HepG2 (cell line): ENCODE measurements around the gene LEMD2. TPM values are rescaled to one million over a fixed set of nuclear protein-coding genes. Genes with fewer than 3 reads are reported as not detected.

Experiments used
- ATAC-seq: fragments of 200-7000 bp; cut with Tn5 transposase; 3 replicates; pipeline ENCODE4 v1.9.1; 2020; ENCODE audit warnings: mild to moderate bottlenecking, moderate library complexity
- BruUV-seq: library from RNA; stranded (reverse); fragments of 400-500 nt; replicated peaks from 2 replicates; lab custom pipeline; 2021; lab: Mats Ljungman, UMichigan
- CTCF ChIA-PET: fragments of 300-600 bp; formaldehyde crosslinking; extraction: SDS; loops from one replicate; lab custom pipeline; 2021; ENCODE audit warnings: low total read pairs, inconsistent platforms, low intra/inter-chr PET ratio; lab: Yijun Ruan, JAX
- POLR2A ChIA-PET: fragments of 350-600 bp; sonication (Branson Sonifier 250); formaldehyde crosslinking; loops from one replicate; lab custom pipeline; 2020; ENCODE audit warnings: antibody characterized with exemption, inconsistent platforms; lab: Yijun Ruan, JAX
- DNase-seq: peaks from one replicate; pipeline ENCODE4 v3.0.0-alpha.2; 2015; ENCODE audit warnings: low spot score
- FAIRE-seq: peaks from 3 replicates; lab custom pipeline; 2011; peaks lifted over from hg19 to GRCh38; lab: Jason Lieb, UNC
- H2AFZ ChIP-seq: one replicate; pipeline ENCODE4 v1.6.1; 2011; ENCODE audit warnings: low read length, inconsistent platforms
- H3K27ac ChIP-seq: fragments of 300-600 bp; 3 replicates; pipeline ENCODE4 v1.8.0; 2011; ENCODE audit warnings: mixed run types, mild to moderate bottlenecking, mixed read lengths, low read length, inconsistent platforms; ENCODE audit not compliant: insufficient read depth; ENCODE audit errors: extremely low read length
- H3K27me3 ChIP-seq, 2 experiments: fragments of 200-600 bp in 1 of 2; 2 replicates in 1 of 2; 3 replicates in 1 of 2; pipeline versions ENCODE4 v1.6.0 to v1.8.0; 2011; ENCODE audit warnings: low read length in 2 of 2, mild to moderate bottlenecking in 2 of 2, moderate library complexity in 2 of 2, inconsistent platforms in 1 of 2; ENCODE audit not compliant: insufficient read depth in 2 of 2, control insufficient read depth in 1 of 2
- H3K36me3 ChIP-seq, 2 experiments: fragments of 200-600 bp in 1 of 2; replicated peaks in 1 of 2; 2 replicates in 1 of 2; 3 replicates in 1 of 2; pipeline versions ENCODE4 v1.5.1 to v1.8.0; 2011; ENCODE audit warnings: low read length in 2 of 2, inconsistent platforms in 1 of 2; ENCODE audit not compliant: insufficient read depth in 2 of 2, control insufficient read depth in 1 of 2
- H3K4me1 ChIP-seq: 2 replicates; pipeline ENCODE4 v1.5.1; 2012; ENCODE audit warnings: low read length, inconsistent platforms; ENCODE audit not compliant: insufficient read depth
- H3K4me2 ChIP-seq: 2 replicates; pipeline ENCODE4 v1.6.0; 2011; ENCODE audit warnings: low read depth, low read length, inconsistent platforms
- H3K4me3 ChIP-seq, 3 experiments: fragments of 200-600 bp in 1 of 3; sonication (generic), shearing (Covaris generic) in 1 of 3; replicated peaks in 1 of 3; 2 replicates each; pipeline ENCODE4 v1.5.1; 2011 to 2016; ENCODE audit warnings: low read length in 3 of 3, inconsistent platforms in 2 of 3, low read depth in 2 of 3, mild to moderate bottlenecking in 2 of 3, control low read depth in 1 of 3, mixed read lengths in 1 of 3; ENCODE audit not compliant: insufficient read depth in 1 of 3
- H3K79me2 ChIP-seq: one replicate; pipeline ENCODE4 v1.6.1; 2011; ENCODE audit warnings: low read length, inconsistent platforms; ENCODE audit not compliant: insufficient read depth
- H3K9ac ChIP-seq: 2 replicates; pipeline ENCODE4 v1.6.0; 2011; ENCODE audit warnings: mild to moderate bottlenecking, low read depth, low read length, inconsistent platforms; ENCODE audit not compliant: insufficient read depth
- H3K9me3 ChIP-seq: 2 replicates; pipeline ENCODE4 v1.5.1; 2012; ENCODE audit warnings: mild to moderate bottlenecking, low read length
- H4K20me1 ChIP-seq: 2 replicates; pipeline ENCODE4 v1.6.0; 2011; ENCODE audit warnings: inconsistent platforms, mild to moderate bottlenecking, low read length, moderate library complexity; ENCODE audit not compliant: insufficient read depth
- AKAP8 ChIP-seq: sonication (generic); formaldehyde crosslinking; IDR thresholded peaks from 2 replicates; pipeline ENCODE4 v1.5.1; 2020; ENCODE audit warnings: mild to moderate bottlenecking, missing genetic modification reagents
- ATF5 ChIP-seq: sonication (generic); formaldehyde crosslinking; IDR thresholded peaks from 2 replicates; pipeline ENCODE4 v1.4.0; 2020; ENCODE audit warnings: mild to moderate bottlenecking, low read depth, missing genetic modification reagents
- ATM ChIP-seq: fragments of 450-650 bp; IDR thresholded peaks from 2 replicates; pipeline ENCODE4 v1.7.1; 2017; ENCODE audit warnings: mild to moderate bottlenecking, borderline replicate concordance
- HNF4A ChIP-seq: sonication (generic); formaldehyde crosslinking; IDR thresholded peaks from 2 replicates; pipeline ENCODE4 v1.4.0; 2020; ENCODE audit warnings: missing genetic modification reagents
- NFATC3 ChIP-seq: sonication (generic); formaldehyde crosslinking; IDR thresholded peaks from 2 replicates; pipeline ENCODE4 v1.5.1; 2020; ENCODE audit warnings: mild to moderate bottlenecking, missing genetic modification reagents
- TBX3 ChIP-seq: fragments of 450-650 bp; IDR thresholded peaks from 2 replicates; pipeline ENCODE4 v1.6.1; 2017; ENCODE audit warnings: antibody characterized with exemption, mild to moderate bottlenecking, inconsistent platforms, borderline replicate concordance
- ZFP36 ChIP-seq: fragments of 150-350 bp; IDR thresholded peaks from 2 replicates; pipeline ENCODE4 v1.6.1; 2018; ENCODE audit warnings: borderline replicate concordance, low read length, low read depth; ENCODE audit not compliant: partially characterized antibody
- ZNF572 ChIP-seq: sonication (generic); formaldehyde crosslinking; IDR thresholded peaks from 2 replicates; pipeline ENCODE4 v1.5.1; 2020; ENCODE audit warnings: mild to moderate bottlenecking, missing genetic modification reagents
- ZNF629 ChIP-seq: sonication (generic); formaldehyde crosslinking; conservative IDR thresholded peaks from 2 replicates; pipeline ENCODE4 v1.5.0; 2020; ENCODE audit warnings: missing genetic modification reagents
- WGBS: methylation state at CpG from one replicate; pipeline ENCODE4 v1.1.6; 2017; ENCODE audit warnings: low lambda C conversion rate; 5-methylcytosine and 5-hydroxymethylcytosine counted together
- in situ Hi-C: cut with HindIII; loops from 2 replicates; pipeline ENCODE4 v1.10.0; 2017; ENCODE audit warnings: low pct_unique_long_range_greater_than_20kb; ENCODE audit not compliant: extremely low pct_ligation_motif_present
- intact Hi-C: fragments of 100-400 bp; cut with micrococcal nuclease; formaldehyde crosslinking; loops from one replicate; pipeline ENCODE4 v1.10.0; 2022; ENCODE audit not compliant: unreplicated experiment
- polyA plus RNA-seq, 8 experiments: library from polyadenylated mRNA; depleted of rRNA in 3 of 8; stranded (reverse) in 7 of 8; unstranded in 1 of 8; fragments of >200 nt; fragmentation: Illumina TruSeq in 4 of 8; extraction: Trizol in 4 of 8; gene quantifications; 2 replicates each; pipeline versions ENCODE4 v1.2.1 to v1.2.3, GENCODE V29; 2011 to 2016; ENCODE audit warnings: low read depth in 4 of 8, missing spikeins in 1 of 8, mixed read lengths in 1 of 8; ENCODE audit not compliant: insufficient read depth in 1 of 8
- total RNA-seq, 5 experiments: library from RNA; depleted of rRNA; stranded (reverse); fragments of >200 nt; fragmentation: Illumina TruSeq; extraction: Trizol; gene quantifications; 2 replicates each; pipeline ENCODE4 v1.2.3, GENCODE V29; 2016; ENCODE audit warnings: low read depth in 1 of 5

Gene LEMD2
- total and polyA plus RNA-seq, 2 of the 13 experiments (the other 11 are each of a cell fraction or from before 2014, with no cell fraction given), result 45.2 to 62.9 TPM

- FAIRE-seq, result no peak
- Histone ChIP-seq H3K27ac (no peak overlapping the region), H3K36me3 (no peaks in the 10 kb centered on the region), H3K4me3 (no peak overlapping the region)
- TF ChIP-seq TBX3 (no peak), ZNF572 (no peak), AKAP8 (CRISPR knock-in tag) (no peak), HNF4A (CRISPR knock-in tag) (no peak), NFATC3 (CRISPR knock-in tag) (no peak), ZFP36 (peak; percentile 42), ATF5 (CRISPR knock-in tag) (no peak)
- TF ChIP-seq, all 625 proteins: peak for 1
- no peaks in the 10 kb centered on the region for H3K9me3 ChIP-seq
- in situ Hi-C loops (no loop called here), intact Hi-C loops (no loop called here)
- POLR2A ChIA-PET, result no interaction called here
- DNase-seq, result no peak
- BruUV-seq, result no TSS peak
- WGBS, result 20% methylated on average over 3 of the region's 3 CpGs
- H3K9ac ChIP-seq, result no peak overlapping the region
- CTCF ChIA-PET, result no interaction called here
- ATAC-seq, result no peak
- no peaks in the 10 kb centered on the region for H4K20me1 ChIP-seq
- H3K79me2 ChIP-seq, result no peaks in the 10 kb centered on the region
- H3K27me3 ChIP-seq, result no peaks in the 10 kb centered on the region; a peak in 2 of 5 replicates
- no peak overlapping the region for H2AFZ ChIP-seq
- peaks cover 36% of the 10 kb centered on the region for H3K4me1 ChIP-seq
- no peak overlapping the region for H3K4me2 ChIP-seq
These were observed 31.8 kb downstream of the LEMD2 start for GRCh38 chr6:33757113-33757512.

- POLR2A ChIA-PET, result no interaction called here
- Histone ChIP-seq H3K4me2 (no peak overlapping the region), H3K9ac (no peak overlapping the region), H3K4me1 (peaks cover 36% of the 10 kb centered on the region), H4K20me1 (no peaks in the 10 kb centered on the region), H3K9me3 (no peaks in the 10 kb centered on the region), H3K36me3 (no peaks in the 10 kb centered on the region), H2AFZ (no peak overlapping the region), H3K27ac (no peak overlapping the region), H3K79me2 (no peaks in the 10 kb centered on the region), H3K27me3 (no peaks in the 10 kb centered on the region; a peak in 2 of 5 replicates), H3K4me3 (no peak overlapping the region)
- no peak for FAIRE-seq
- WGBS, result 39% methylated on average over 12 of the region's 12 CpGs
- no peak for DNase-seq
- CTCF ChIA-PET, result no interaction called here
- peak; percentile 76 for TF ChIP-seq ZNF629 (CRISPR knock-in tag)
- TF ChIP-seq ATM, result no peak
- ATAC-seq, result no peak
- in situ Hi-C loops (no loop called here), intact Hi-C loops (no loop called here)
- no TSS peak for BruUV-seq
These were observed 32.5 kb downstream of the LEMD2 start for GRCh38 chr6:33756211-33756954.
